ENCODE results near the gene PCCB.
"Not testable (repeated sequence)": the region's sequence is repeated elsewhere in the genome, so short reads cannot be mapped to it uniquely, and the experiment has no call there.

Gene PCCB

GRCh38 chr3:136350132-136350531, 100.0 kb downstream of the PCCB start:
- no peak overlapping the region for H3K4me3 ChIP-seq (ENCODE audit: low read depth, low read length)

GRCh38 chr3:136350557-136350956, 100.4 kb downstream of the PCCB start:
- Histone ChIP-seq H3K9ac (ENCODE audit: low read depth, low read length) (no peak overlapping the region), H3K4me3 (ENCODE audit: low read depth, low read length) (no peak overlapping the region), H3K36me3 (ENCODE audit: control insufficient read depth, insufficient read depth, low read length) (peaks cover 8% of the 10 kb centered on the region; the same call in 1 of the 2 replicates), H3K9me3 (ENCODE audit: control insufficient read depth, insufficient read depth, low read length) (no peaks in the 10 kb centered on the region), H3K27me3 (ENCODE audit: control insufficient read depth, insufficient read depth, low read length) (no peaks in the 10 kb centered on the region), H3K4me1 (ENCODE audit: control insufficient read depth, insufficient read depth, low read length) (peaks cover 9% of the 10 kb centered on the region), H3K27ac (ENCODE audit: low read depth, low read length) (no peak overlapping the region)

More at GRCh38 chr3:136350132-136350531, 100.0 kb downstream of the PCCB start:
- Histone ChIP-seq H3K36me3 (ENCODE audit: control insufficient read depth, insufficient read depth, low read length) (peaks cover 8% of the 10 kb centered on the region; the same call in 1 of the 2 replicates), H3K9ac (ENCODE audit: low read depth, low read length) (no peak overlapping the region), H3K27me3 (ENCODE audit: control insufficient read depth, insufficient read depth, low read length) (no peaks in the 10 kb centered on the region), H3K27ac (ENCODE audit: low read depth, low read length) (no peak overlapping the region), H3K9me3 (ENCODE audit: control insufficient read depth, insufficient read depth, low read length) (no peaks in the 10 kb centered on the region), H3K4me1 (ENCODE audit: control insufficient read depth, insufficient read depth, low read length) (peaks cover 9% of the 10 kb centered on the region)

GRCh38 chr3:136351351-136351750, 101.2 kb downstream of the PCCB start:
- Histone ChIP-seq H3K27ac (ENCODE audit: low read depth, low read length) (no peak overlapping the region), H3K9ac (ENCODE audit: low read depth, low read length) (no peak overlapping the region), H3K27me3 (ENCODE audit: control insufficient read depth, insufficient read depth, low read length) (no peaks in the 10 kb centered on the region), H3K9me3 (ENCODE audit: control insufficient read depth, insufficient read depth, low read length) (no peaks in the 10 kb centered on the region), H3K4me3 (ENCODE audit: low read depth, low read length) (no peak overlapping the region), H3K36me3 (ENCODE audit: control insufficient read depth, insufficient read depth, low read length) (peaks cover 8% of the 10 kb centered on the region; the same call in 1 of the 2 replicates), H3K4me1 (ENCODE audit: control insufficient read depth, insufficient read depth, low read length) (peaks cover 9% of the 10 kb centered on the region)

- Histone ChIP-seq H3K9ac (ENCODE audit: low read depth, low read length) (no peak overlapping the region), H3K36me3 (ENCODE audit: control insufficient read depth, insufficient read depth, low read length) (peaks cover 8% of the 10 kb centered on the region; the same call in 1 of the 2 replicates), H3K27me3 (ENCODE audit: control insufficient read depth, insufficient read depth, low read length) (no peaks in the 10 kb centered on the region), H3K4me1 (ENCODE audit: control insufficient read depth, insufficient read depth, low read length) (peaks cover 9% of the 10 kb centered on the region), H3K4me3 (ENCODE audit: low read depth, low read length) (no peak overlapping the region), H3K9me3 (ENCODE audit: control insufficient read depth, insufficient read depth, low read length) (no peaks in the 10 kb centered on the region), H3K27ac (ENCODE audit: low read depth, low read length) (no peak overlapping the region)
Observed at GRCh38 chr3:136351905-136352304, 101.8 kb downstream of the PCCB start.

- Histone ChIP-seq H3K9me3 (ENCODE audit: control insufficient read depth, insufficient read depth, low read length) (no peaks in the 10 kb centered on the region), H3K9ac (ENCODE audit: low read depth, low read length) (no peak overlapping the region), H3K4me1 (ENCODE audit: control insufficient read depth, insufficient read depth, low read length) (peaks cover 9% of the 10 kb centered on the region), H3K27ac (ENCODE audit: low read depth, low read length) (peak overlapping the region; percentile 39), H3K4me3 (ENCODE audit: low read depth, low read length) (no peak overlapping the region), H3K27me3 (ENCODE audit: control insufficient read depth, insufficient read depth, low read length) (no peaks in the 10 kb centered on the region), H3K36me3 (ENCODE audit: control insufficient read depth, insufficient read depth, low read length) (peaks cover 7% of the 10 kb centered on the region; the same call in 1 of the 2 replicates)
Observed at GRCh38 chr3:136353461-136353860, 103.3 kb downstream of the PCCB start.

- Histone ChIP-seq H3K4me1 (ENCODE audit: control insufficient read depth, insufficient read depth, low read length) (no peaks in the 10 kb centered on the region), H3K27ac (ENCODE audit: low read depth, low read length) (no peak overlapping the region), H3K36me3 (ENCODE audit: control insufficient read depth, insufficient read depth, low read length) (0 out of 2 replicates have a peak, but pooled peaks cover 3% of the 10 kb centered on the region), H3K27me3 (ENCODE audit: control insufficient read depth, insufficient read depth, low read length) (no peaks in the 10 kb centered on the region), H3K9me3 (ENCODE audit: control insufficient read depth, insufficient read depth, low read length) (no peaks in the 10 kb centered on the region), H3K9ac (ENCODE audit: low read depth, low read length) (no peak overlapping the region), H3K4me3 (ENCODE audit: low read depth, low read length) (no peak overlapping the region)
Observed at GRCh38 chr3:136366289-136366688, 116.1 kb downstream of the PCCB start.

- H3K4me3 ChIP-seq (ENCODE audit: low read depth, low read length); H3K9me3 ChIP-seq (ENCODE audit: control insufficient read depth, insufficient read depth, low read length); H3K9ac ChIP-seq (ENCODE audit: low read depth, low read length); H3K4me1 ChIP-seq (ENCODE audit: control insufficient read depth, insufficient read depth, low read length); H3K27ac ChIP-seq (ENCODE audit: low read depth, low read length); H3K36me3 ChIP-seq (ENCODE audit: control insufficient read depth, insufficient read depth, low read length); H3K27me3 ChIP-seq (ENCODE audit: control insufficient read depth, insufficient read depth, low read length): not testable (repeated sequence)
Observed at GRCh38 chr3:136375800-136376199, 125.7 kb downstream of the PCCB start.

- Histone ChIP-seq H3K4me1 (ENCODE audit: control insufficient read depth, insufficient read depth, low read length) (no peaks in the 10 kb centered on the region), H3K36me3 (ENCODE audit: control insufficient read depth, insufficient read depth, low read length) (peaks cover 5% of the 10 kb centered on the region; the same call in 1 of the 2 replicates), H3K4me3 (ENCODE audit: low read depth, low read length) (no peak overlapping the region), H3K9me3 (ENCODE audit: control insufficient read depth, insufficient read depth, low read length) (no peaks in the 10 kb centered on the region), H3K27me3 (ENCODE audit: control insufficient read depth, insufficient read depth, low read length) (no peaks in the 10 kb centered on the region), H3K27ac (ENCODE audit: low read depth, low read length) (no peak overlapping the region), H3K9ac (ENCODE audit: low read depth, low read length) (no peak overlapping the region)
Observed at GRCh38 chr3:136377508-136377907, 127.4 kb downstream of the PCCB start.

- Histone ChIP-seq H3K27ac (ENCODE audit: low read depth, low read length) (no peak overlapping the region), H3K27me3 (ENCODE audit: control insufficient read depth, insufficient read depth, low read length) (no peaks in the 10 kb centered on the region), H3K36me3 (ENCODE audit: control insufficient read depth, insufficient read depth, low read length) (peaks cover 5% of the 10 kb centered on the region; the same call in 1 of the 2 replicates), H3K9ac (ENCODE audit: low read depth, low read length) (no peak overlapping the region), H3K9me3 (ENCODE audit: control insufficient read depth, insufficient read depth, low read length) (no peaks in the 10 kb centered on the region), H3K4me3 (ENCODE audit: low read depth, low read length) (no peak overlapping the region), H3K4me1 (ENCODE audit: control insufficient read depth, insufficient read depth, low read length) (no peaks in the 10 kb centered on the region)
Observed at GRCh38 chr3:136378011-136378410, 127.9 kb downstream of the PCCB start.
